NOMO-1 treated with dmso at 0.1 percent for 144 hours (cell line): ENCODE results near the gene TCEAL9.
A peak's percentile ranks its signal among the peaks of the same experiment; 100 is the strongest.
"Not testable (repeated sequence)": the region's sequence is repeated elsewhere in the genome, so short reads cannot be mapped to it uniquely, and the experiment has no call there.

Experiments used
- DNase-seq: peaks from one replicate; lab custom pipeline; 2025; ENCODE audit not compliant: unreplicated experiment; lab: John Stamatoyannopoulos, UW

The TCEAL9 gene

DNA sequence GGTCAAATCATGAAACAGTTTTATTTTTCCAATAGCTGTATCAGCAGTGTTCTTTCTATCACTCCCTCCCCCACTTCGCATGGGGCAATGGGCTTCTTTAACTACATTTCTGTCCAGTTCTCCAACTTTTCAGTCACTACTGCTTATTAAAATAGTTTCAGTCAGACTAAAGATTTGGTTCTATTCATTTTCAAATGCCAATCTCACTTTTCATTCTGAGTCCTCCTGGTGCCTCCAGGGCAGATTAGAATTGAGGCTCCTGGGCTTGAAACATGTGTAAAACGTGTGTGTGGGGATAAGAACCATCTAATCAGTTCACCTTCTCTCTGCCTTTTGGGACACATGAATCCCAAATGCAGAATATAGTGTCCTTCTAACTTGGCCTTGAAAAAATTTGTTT, 16.6 kb downstream of the TCEAL9 start:
- DNase-seq: no peak

- DNase-seq: no peak
Measured at GRCh38 chrX:103373581-103373980, 17.3 kb downstream of the TCEAL9 start.

GRCh38 chrX:103376118-103376978, 20.0 kb downstream of the TCEAL9 start, which contains the start of gene BEX3:
Gene BEX3, plus strand, starts transcription at chrX:103376538. Its CDS starts 984 bp downstream, at chrX:103377522.
- no peak for DNase-seq

GRCh38 chrX:103376979-103377324, 20.6 kb downstream of the TCEAL9 start:
- DNase-seq: no peak

DNA sequence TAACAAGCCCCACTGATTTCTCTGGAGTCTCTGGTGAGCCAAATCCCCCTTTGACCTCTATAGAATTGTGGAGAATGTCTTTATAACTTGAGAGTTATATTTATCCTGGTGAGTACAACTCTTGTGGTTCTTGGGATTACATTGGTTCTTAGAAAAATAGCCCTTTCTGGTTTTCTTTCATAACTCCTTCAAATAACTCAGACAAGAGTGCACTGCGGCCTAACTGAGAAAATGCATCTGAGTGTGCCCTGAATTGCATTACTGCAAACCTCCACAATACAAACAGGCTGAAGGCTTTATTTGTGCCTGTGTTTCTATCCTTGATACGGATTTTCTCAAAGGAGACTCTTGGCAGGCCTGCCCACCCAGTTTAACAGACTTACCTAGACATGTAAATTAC, 22.7 kb downstream of the TCEAL9 start:
- no peak for DNase-seq

DNA sequence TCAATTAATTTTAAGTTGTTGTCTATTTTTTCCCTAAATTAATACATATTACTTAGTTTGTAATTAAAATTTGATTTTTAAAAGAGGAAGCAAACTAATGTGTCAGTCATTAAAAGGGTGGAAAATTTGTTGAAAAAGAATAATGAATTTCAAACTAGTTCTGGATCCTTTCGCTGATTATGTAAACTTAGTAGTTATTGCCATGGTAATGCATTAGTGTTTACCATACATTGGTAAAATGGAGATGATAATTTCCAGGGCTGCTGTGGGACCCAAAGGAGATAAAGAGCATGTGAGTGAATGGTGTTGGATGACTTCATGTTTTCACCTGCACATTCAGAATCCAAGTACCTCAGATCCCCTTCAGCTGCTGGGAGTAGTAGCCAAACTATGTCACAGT, 26.6 kb downstream of the TCEAL9 start:
- DNase-seq: no peak

- DNase-seq: no peak
Measured at GRCh38 chrX:103384672-103385071, 28.4 kb downstream of the TCEAL9 start.

DNA sequence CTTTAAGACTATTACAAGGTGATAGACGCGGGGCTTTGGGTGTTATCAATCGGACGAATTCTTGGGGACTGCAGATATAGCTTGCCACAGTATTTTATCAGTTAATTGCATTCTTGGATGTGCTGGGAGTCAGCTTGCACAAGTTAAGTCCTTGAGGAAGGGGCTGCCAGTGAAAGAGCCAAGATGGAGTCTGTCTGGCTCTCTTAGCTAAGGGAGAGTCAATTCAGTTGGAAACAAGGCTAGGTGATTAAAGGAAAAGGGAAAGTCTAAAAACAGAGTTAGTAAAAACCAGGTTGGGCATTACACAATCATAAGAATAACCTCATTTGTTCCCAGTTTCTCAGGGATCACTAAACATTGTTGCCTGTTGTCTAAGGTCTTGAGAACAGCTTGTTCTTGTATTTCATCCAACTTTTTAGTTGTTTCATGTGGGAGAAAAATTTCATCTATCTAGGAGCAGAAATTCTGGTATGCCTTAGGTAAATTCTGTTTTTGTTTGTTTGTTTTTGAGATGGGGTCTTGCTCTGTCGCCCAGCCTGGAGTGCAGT, 29.1 kb downstream of the TCEAL9 start:
- not testable (repeated sequence) for DNase-seq

GRCh38 chrX:103386332-103386731, 30.0 kb downstream of the TCEAL9 start:
- no peak for DNase-seq

- no peak for DNase-seq
Measured at GRCh38 chrX:103393487-103393886, 37.2 kb downstream of the TCEAL9 start.

DNA sequence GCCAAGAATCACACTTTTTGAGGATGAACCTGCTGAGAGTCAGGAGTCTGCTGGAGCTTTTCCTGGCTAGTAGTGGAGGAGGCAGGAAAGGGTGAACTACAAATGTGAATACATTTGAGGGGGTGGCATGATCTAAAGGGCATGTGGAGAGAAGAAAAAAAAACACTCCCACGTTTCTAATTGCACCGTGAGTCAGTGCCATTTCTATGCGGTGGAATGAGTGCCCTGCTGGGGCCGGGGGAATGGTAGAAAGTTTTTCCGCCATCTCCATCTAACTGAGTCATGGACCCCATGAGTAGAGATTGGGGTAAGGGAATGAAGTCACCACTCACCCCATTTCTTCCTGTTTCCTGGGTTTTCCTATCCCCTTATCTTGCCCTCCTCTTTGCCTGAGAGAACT, 39.9 kb downstream of the TCEAL9 start:
- no peak for DNase-seq

GRCh38 chrX:103396660-103397059, 40.4 kb downstream of the TCEAL9 start:
- no peak for DNase-seq

- DNase-seq: no peak
Measured at GRCh38 chrX:103397707-103398106, 41.4 kb downstream of the TCEAL9 start.

DNA sequence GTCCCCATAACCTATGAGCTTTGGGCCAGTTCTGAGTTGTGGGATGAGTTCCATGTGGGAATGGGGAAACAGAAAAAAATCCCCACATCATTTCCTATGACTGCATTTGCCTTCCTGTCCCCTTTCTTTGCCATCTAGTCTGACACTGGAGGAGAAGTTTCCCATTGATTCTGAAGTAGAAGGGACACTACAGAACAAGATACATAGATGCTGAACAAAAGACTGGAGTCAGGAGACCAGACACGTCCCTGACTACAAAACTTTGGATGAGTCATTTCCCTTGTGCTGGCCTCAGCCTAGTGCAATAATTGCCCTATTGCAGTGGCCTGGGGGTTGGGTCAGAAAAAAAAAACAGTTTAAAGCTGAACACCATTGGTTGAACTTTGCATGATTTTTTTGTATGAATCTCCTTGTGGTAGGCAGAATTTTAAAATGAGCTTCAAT, 42.1 kb downstream of the TCEAL9 start:
- peak; percentile 56 for DNase-seq

GRCh38 chrX:103399744-103400143, 43.4 kb downstream of the TCEAL9 start:
- no peak for DNase-seq

GRCh38 chrX:103400931-103401330, 44.6 kb downstream of the TCEAL9 start:
- DNase-seq: no peak

- DNase-seq: peak; percentile 31
Measured at GRCh38 chrX:103404231-103405008, 48.1 kb downstream of the TCEAL9 start.

DNA sequence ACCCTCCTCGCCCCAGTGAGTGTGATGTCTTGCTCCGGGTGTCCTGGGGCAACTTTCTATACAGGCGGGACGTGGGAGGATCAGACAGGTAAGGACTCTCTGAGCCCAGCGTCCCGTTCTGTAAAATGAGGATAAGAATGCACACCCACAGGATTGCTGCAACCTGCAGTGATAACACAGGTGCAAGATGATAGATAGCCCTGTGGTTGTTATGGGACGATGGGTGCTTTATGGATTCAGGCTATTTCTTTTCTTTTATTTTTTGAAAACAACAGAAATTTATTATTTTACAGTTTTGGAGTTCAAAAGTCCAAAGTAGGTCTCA, 48.7 kb downstream of the TCEAL9 start:
- no peak for DNase-seq

GRCh38 chrX:103406256-103406655, 50.0 kb downstream of the TCEAL9 start:
- DNase-seq: no peak

DNA sequence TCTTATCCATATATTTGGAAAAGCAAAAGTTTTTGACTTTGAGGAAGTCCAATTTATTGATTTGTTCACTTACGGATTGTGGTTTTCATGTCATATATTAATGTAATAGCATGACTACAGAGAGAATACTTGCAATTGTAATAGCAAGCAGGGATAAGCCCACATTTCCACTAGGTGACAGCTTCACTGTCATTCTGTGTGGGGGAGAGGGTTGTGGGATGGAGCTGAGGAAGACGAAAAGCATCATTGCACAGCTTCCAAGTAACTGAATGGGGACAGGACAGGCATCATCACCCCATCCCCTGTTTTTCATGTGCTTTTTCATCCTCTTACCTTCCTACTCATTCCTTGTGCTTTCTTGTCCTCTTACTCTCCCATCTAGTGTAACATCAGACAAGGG, 51.5 kb downstream of the TCEAL9 start:
- no peak for DNase-seq
